ENCODE data around the gene TULP4.

DNA sequence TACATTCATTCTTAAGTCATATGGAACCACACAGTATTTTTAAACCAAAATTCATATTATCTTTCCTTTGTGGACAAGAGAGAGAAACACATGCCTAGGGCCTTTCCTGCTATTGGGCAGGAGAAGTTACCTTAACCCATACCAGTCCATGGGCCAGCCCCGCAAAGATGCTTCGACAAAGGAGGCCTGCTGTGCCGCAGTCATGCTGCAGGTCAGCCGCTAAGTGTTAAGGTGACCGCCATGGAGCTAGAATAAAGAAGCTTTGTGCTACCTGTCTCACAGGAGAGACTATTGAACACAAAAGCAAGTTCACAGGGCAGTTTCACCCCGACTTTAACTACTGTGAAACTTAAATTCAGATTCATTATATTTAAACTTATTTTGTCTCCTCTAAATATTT, 185.4 kb downstream of the TULP4 start:
- TF ChIP-seq, protein P1, sequence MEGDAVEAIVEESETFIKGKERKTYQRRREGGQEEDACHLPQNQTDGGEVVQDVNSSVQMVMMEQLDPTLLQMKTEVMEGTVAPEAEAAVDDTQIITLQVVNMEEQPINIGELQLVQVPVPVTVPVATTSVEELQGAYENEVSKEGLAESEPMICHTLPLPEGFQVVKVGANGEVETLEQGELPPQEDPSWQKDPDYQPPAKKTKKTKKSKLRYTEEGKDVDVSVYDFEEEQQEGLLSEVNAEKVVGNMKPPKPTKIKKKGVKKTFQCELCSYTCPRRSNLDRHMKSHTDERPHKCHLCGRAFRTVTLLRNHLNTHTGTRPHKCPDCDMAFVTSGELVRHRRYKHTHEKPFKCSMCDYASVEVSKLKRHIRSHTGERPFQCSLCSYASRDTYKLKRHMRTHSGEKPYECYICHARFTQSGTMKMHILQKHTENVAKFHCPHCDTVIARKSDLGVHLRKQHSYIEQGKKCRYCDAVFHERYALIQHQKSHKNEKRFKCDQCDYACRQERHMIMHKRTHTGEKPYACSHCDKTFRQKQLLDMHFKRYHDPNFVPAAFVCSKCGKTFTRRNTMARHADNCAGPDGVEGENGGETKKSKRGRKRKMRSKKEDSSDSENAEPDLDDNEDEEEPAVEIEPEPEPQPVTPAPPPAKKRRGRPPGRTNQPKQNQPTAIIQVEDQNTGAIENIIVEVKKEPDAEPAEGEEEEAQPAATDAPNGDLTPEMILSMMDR (conservative IDR thresholded peaks at IDR 0.05; ENCODE audit: low read length), result no peak
- TF ChIP-seq EZH2phosphoT487 (IDR thresholded peaks at IDR 0.05; ENCODE audit: borderline replicate concordance), result no peak

All from Loucy (cell line).